ENCODE data around the gene METTL9. TPM values are rescaled to one million over a fixed set of nuclear protein-coding genes. Genes with fewer than 3 reads are reported as not detected.
"Not testable (repeated sequence)": the region's sequence is repeated elsewhere in the genome, so short reads cannot be mapped to it uniquely, and the experiment has no call there.

Gene METTL9
- total and polyA plus RNA-seq, 2 donors (not counting 1 experiment from before 2014, with no cell fraction given) = 124 to 163 TPM

- Histone ChIP-seq H3K9ac (ENCODE audit: insufficient read depth, low read length) (no peak overlapping the region), H2AFZ (ENCODE audit: low read length) (no peak overlapping the region), H3K27me3 (ENCODE audit: control insufficient read depth, insufficient read depth, low read length) (peaks cover 15% of the 10 kb centered on the region), H3K79me2 (ENCODE audit: control insufficient read depth, insufficient read depth, low read length) (no peaks in the 10 kb centered on the region), H3K4me1 (ENCODE audit: control insufficient read depth, extremely low read depth, insufficient read depth, low read length) (no peaks in the 10 kb centered on the region), H3K27ac (ENCODE audit: insufficient read depth, low read length) (no peak overlapping the region), H3K4me3 (replicated peaks in 1 of 4; ENCODE audit: control extremely low read depth in 1 of 4, insufficient read depth in 1 of 4, low read depth in 3 of 4, low read length in 4 of 4) (no peak overlapping the region), H4K20me1 (ENCODE audit: control insufficient read depth, extremely low read depth, insufficient read depth, low read length) (no peaks in the 10 kb centered on the region), H3K4me2 (ENCODE audit: extremely low read depth, insufficient read depth, low read length) (no peak overlapping the region), H3K9me3 (ENCODE audit: control insufficient read depth, insufficient read depth, low read depth, low read length) (no peaks in the 10 kb centered on the region), H3K36me3 (ENCODE audit: control insufficient read depth, insufficient read depth, low read length) (no peaks in the 10 kb centered on the region)
- TF ChIP-seq, protein P1, sequence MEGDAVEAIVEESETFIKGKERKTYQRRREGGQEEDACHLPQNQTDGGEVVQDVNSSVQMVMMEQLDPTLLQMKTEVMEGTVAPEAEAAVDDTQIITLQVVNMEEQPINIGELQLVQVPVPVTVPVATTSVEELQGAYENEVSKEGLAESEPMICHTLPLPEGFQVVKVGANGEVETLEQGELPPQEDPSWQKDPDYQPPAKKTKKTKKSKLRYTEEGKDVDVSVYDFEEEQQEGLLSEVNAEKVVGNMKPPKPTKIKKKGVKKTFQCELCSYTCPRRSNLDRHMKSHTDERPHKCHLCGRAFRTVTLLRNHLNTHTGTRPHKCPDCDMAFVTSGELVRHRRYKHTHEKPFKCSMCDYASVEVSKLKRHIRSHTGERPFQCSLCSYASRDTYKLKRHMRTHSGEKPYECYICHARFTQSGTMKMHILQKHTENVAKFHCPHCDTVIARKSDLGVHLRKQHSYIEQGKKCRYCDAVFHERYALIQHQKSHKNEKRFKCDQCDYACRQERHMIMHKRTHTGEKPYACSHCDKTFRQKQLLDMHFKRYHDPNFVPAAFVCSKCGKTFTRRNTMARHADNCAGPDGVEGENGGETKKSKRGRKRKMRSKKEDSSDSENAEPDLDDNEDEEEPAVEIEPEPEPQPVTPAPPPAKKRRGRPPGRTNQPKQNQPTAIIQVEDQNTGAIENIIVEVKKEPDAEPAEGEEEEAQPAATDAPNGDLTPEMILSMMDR (conservative IDR thresholded peaks at IDR 0.05 in 1 of 2, IDR thresholded peaks at IDR 0.05 in 1 of 2; ENCODE audit: low read depth in 1 of 2, low read length in 2 of 2) = no peak
- TF ChIP-seq EZH2 (IDR thresholded peaks at IDR 0.05; ENCODE audit: low read length, missing control alignments) = no peak
- no peak for DNase-seq (ENCODE audit: low read depth in 2 of 2)
These were observed 32.4 kb upstream of the METTL9 start for GRCh38 chr16:21566891-21567414.

DNA sequence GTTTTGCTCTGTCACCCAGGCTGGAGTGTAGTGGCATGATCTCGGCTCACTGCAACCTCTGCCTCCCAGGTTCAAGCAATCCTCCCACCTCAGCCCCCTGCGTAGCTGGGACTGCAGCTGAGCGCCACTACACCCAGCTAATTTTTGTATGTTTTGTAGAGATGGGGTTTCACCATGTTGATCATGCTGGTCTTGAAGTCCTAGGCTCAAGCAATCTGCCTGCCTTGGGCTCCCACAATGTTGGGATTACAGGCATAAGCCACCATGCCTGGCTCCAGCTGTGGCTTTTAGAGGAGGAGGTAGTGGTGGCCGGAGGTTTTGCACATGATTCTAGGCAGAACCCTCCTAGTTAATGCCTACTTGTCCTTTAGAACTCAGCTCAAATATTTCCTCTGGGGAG is 31.9 kb upstream of the METTL9 start:
- H3K4me1 ChIP-seq (ENCODE audit: control insufficient read depth, extremely low read depth, insufficient read depth, low read length); H3K79me2 ChIP-seq (ENCODE audit: control insufficient read depth, insufficient read depth, low read length); H3K4me2 ChIP-seq (ENCODE audit: extremely low read depth, insufficient read depth, low read length); H3K4me3 ChIP-seq (replicated peaks in 1 of 4; ENCODE audit: control extremely low read depth in 1 of 4, insufficient read depth in 1 of 4, low read depth in 3 of 4, low read length in 4 of 4); DNase-seq (ENCODE audit: low read depth in 2 of 2); H2AFZ ChIP-seq (ENCODE audit: low read length); H3K9ac ChIP-seq (ENCODE audit: insufficient read depth, low read length); H3K36me3 ChIP-seq (ENCODE audit: control insufficient read depth, insufficient read depth, low read length); H3K9me3 ChIP-seq (ENCODE audit: control insufficient read depth, insufficient read depth, low read depth, low read length); H4K20me1 ChIP-seq (ENCODE audit: control insufficient read depth, extremely low read depth, insufficient read depth, low read length); H3K27ac ChIP-seq (ENCODE audit: insufficient read depth, low read length): not testable (repeated sequence)
- H3K27me3 ChIP-seq (ENCODE audit: control insufficient read depth, insufficient read depth, low read length) = peaks cover 15% of the 10 kb centered on the region

- DNase-seq (ENCODE audit: low read depth in 2 of 2) = no peak
- H3K36me3 ChIP-seq (ENCODE audit: control insufficient read depth, insufficient read depth, low read length) = no peaks in the 10 kb centered on the region
- H3K27me3 ChIP-seq (ENCODE audit: control insufficient read depth, insufficient read depth, low read length) = peaks cover 15% of the 10 kb centered on the region
- no peak overlapping the region for H3K27ac ChIP-seq (ENCODE audit: insufficient read depth, low read length)
- no peak overlapping the region for H2AFZ ChIP-seq (ENCODE audit: low read length)
- H4K20me1 ChIP-seq (ENCODE audit: control insufficient read depth, extremely low read depth, insufficient read depth, low read length) = no peaks in the 10 kb centered on the region
- H3K4me2 ChIP-seq (ENCODE audit: extremely low read depth, insufficient read depth, low read length) = no peak overlapping the region
- no peaks in the 10 kb centered on the region for H3K79me2 ChIP-seq (ENCODE audit: control insufficient read depth, insufficient read depth, low read length)
- no peak for TF ChIP-seq EZH2 (IDR thresholded peaks at IDR 0.05; ENCODE audit: low read length, missing control alignments)
- TF ChIP-seq, protein P1 (conservative IDR thresholded peaks at IDR 0.05 in 1 of 2, IDR thresholded peaks at IDR 0.05 in 1 of 2; ENCODE audit: low read depth in 1 of 2, low read length in 2 of 2) = no peak
- H3K9me3 ChIP-seq (ENCODE audit: control insufficient read depth, insufficient read depth, low read depth, low read length) = no peaks in the 10 kb centered on the region
- no peaks in the 10 kb centered on the region for H3K4me1 ChIP-seq (ENCODE audit: control insufficient read depth, extremely low read depth, insufficient read depth, low read length)
- no peak overlapping the region for H3K4me3 ChIP-seq (replicated peaks in 1 of 4; ENCODE audit: control extremely low read depth in 1 of 4, insufficient read depth in 1 of 4, low read depth in 3 of 4, low read length in 4 of 4)
- no peak overlapping the region for H3K9ac ChIP-seq (ENCODE audit: insufficient read depth, low read length)
These were observed 30.7 kb upstream of the METTL9 start for GRCh38 chr16:21568502-21569189.

Measured in fibroblast of lung (primary cell).